H9 (cell line): ENCODE data around the gene CFAP45. TPM values are rescaled to one million over a fixed set of nuclear protein-coding genes. Genes with fewer than 3 reads are reported as not detected.

Experiments
- DNase-seq: peaks from one replicate; pipeline ENCODE4 v3.0.0-alpha.2; 2017
- H2AFZ ChIP-seq: one replicate; pipeline ENCODE4 v1.6.1; 2013; ENCODE audit warnings: mild to moderate bottlenecking, low read length, control low read depth, moderate library complexity
- H2AK5ac ChIP-seq: 2 replicates; pipeline ENCODE4 v1.6.1; 2013; ENCODE audit warnings: low read length, control low read depth, mixed read lengths; ENCODE audit not compliant: insufficient read length
- H2BK120ac ChIP-seq: one replicate; pipeline ENCODE4 v1.6.1; 2013; ENCODE audit warnings: low read depth, mild to moderate bottlenecking, low read length, control low read depth, inconsistent platforms; ENCODE audit not compliant: poor library complexity, severe bottlenecking
- H2BK12ac ChIP-seq: 2 replicates; pipeline ENCODE4 v1.6.1; 2013; ENCODE audit warnings: low read length, control low read depth, mixed read lengths, low read depth; ENCODE audit not compliant: insufficient read length
- H2BK15ac ChIP-seq: 2 replicates; pipeline ENCODE4 v1.6.1; 2013; ENCODE audit warnings: low read depth, low read length, control low read depth
- H2BK20ac ChIP-seq: one replicate; pipeline ENCODE4 v1.6.1; 2013; ENCODE audit warnings: low read depth, mild to moderate bottlenecking, low read length, control low read depth, inconsistent platforms; ENCODE audit not compliant: poor library complexity, severe bottlenecking
- H2BK5ac ChIP-seq: 2 replicates; pipeline ENCODE4 v1.6.1; 2013; ENCODE audit warnings: low read length, control low read depth, mixed read lengths; ENCODE audit not compliant: insufficient read length
- H3K14ac ChIP-seq: 2 replicates; pipeline ENCODE4 v1.6.1; 2013; ENCODE audit warnings: low read length, control low read depth; ENCODE audit not compliant: insufficient read depth
- H3K18ac ChIP-seq: 2 replicates; pipeline ENCODE4 v1.6.1; 2013; ENCODE audit warnings: low read depth, mild to moderate bottlenecking, mixed read lengths, low read length, control low read depth; ENCODE audit not compliant: insufficient read length
- H3K23ac ChIP-seq: 2 replicates; pipeline ENCODE4 v1.6.1; 2013; ENCODE audit warnings: low read length, control low read depth, mixed read lengths, low read depth; ENCODE audit not compliant: insufficient read length
- H3K23me2 ChIP-seq: 2 replicates; pipeline ENCODE4 v1.6.1; 2013; ENCODE audit warnings: low read depth, mild to moderate bottlenecking, mixed read lengths, low read length, control low read depth; ENCODE audit not compliant: insufficient read length, poor library complexity, severe bottlenecking
- H3K27ac ChIP-seq: 2 replicates; pipeline ENCODE4 v1.5.1; 2013; ENCODE audit warnings: low read length, control low read depth, mixed read lengths, low read depth; ENCODE audit not compliant: insufficient read length
- H3K27me3 ChIP-seq: 2 replicates; pipeline ENCODE4 v1.6.1; 2013; ENCODE audit warnings: low read length, control low read depth, inconsistent platforms; ENCODE audit not compliant: insufficient read depth
- H3K4ac ChIP-seq: 2 replicates; pipeline ENCODE4 v1.6.1; 2013; ENCODE audit warnings: low read depth, mild to moderate bottlenecking, control low read depth, inconsistent platforms, low read length, moderate library complexity
- H3K4me1 ChIP-seq: 2 replicates; pipeline ENCODE4 v1.6.1; 2013; ENCODE audit warnings: low read length, control low read depth, inconsistent platforms; ENCODE audit not compliant: insufficient read depth
- H3K4me2 ChIP-seq: 2 replicates; pipeline ENCODE4 v1.6.1; 2013; ENCODE audit warnings: low read length, control low read depth, mixed read lengths; ENCODE audit not compliant: insufficient read length, insufficient read depth
- H3K56ac ChIP-seq: 2 replicates; pipeline ENCODE4 v1.6.1; 2013; ENCODE audit warnings: low read depth, mild to moderate bottlenecking, mixed read lengths, low read length, control low read depth; ENCODE audit not compliant: insufficient read length
- H3K79me1 ChIP-seq: 2 replicates; pipeline ENCODE4 v1.6.1; 2013; ENCODE audit warnings: low read depth, mild to moderate bottlenecking, moderate library complexity, low read length, control low read depth, inconsistent platforms; ENCODE audit not compliant: insufficient read depth, poor library complexity, severe bottlenecking
- H3K79me2 ChIP-seq: 2 replicates; pipeline ENCODE4 v1.6.1; 2013; ENCODE audit warnings: low read length, control low read depth, inconsistent platforms; ENCODE audit not compliant: insufficient read depth
- H3K9ac ChIP-seq: 2 replicates; pipeline ENCODE4 v1.6.1; 2013; ENCODE audit warnings: low read length, control low read depth, mixed read lengths; ENCODE audit not compliant: insufficient read length; ENCODE audit errors: extremely low read depth
- H3K9me3 ChIP-seq: one replicate; pipeline ENCODE4 v1.6.1; 2013; ENCODE audit warnings: low read depth, low read length, inconsistent platforms; ENCODE audit not compliant: control insufficient read depth
- H3T11ph ChIP-seq: one replicate; pipeline ENCODE4 v1.6.1; 2013; ENCODE audit warnings: mild to moderate bottlenecking, low read length, control low read depth, inconsistent platforms
- H4K20me1 ChIP-seq: one replicate; pipeline ENCODE4 v1.6.1; 2013; ENCODE audit not compliant: control insufficient read depth, insufficient read length, insufficient read depth
- H4K5ac ChIP-seq: 2 replicates; pipeline ENCODE4 v1.6.1; 2013; ENCODE audit warnings: low read depth, mild to moderate bottlenecking, mixed read lengths, low read length, control low read depth; ENCODE audit not compliant: insufficient read length
- H4K8ac ChIP-seq: replicated peaks from 2 replicates; pipeline ENCODE4 v1.6.1; 2013; ENCODE audit warnings: low read length, control low read depth, mixed read lengths, low read depth; ENCODE audit not compliant: insufficient read length
- H4K91ac ChIP-seq: 2 replicates; pipeline ENCODE4 v1.6.1; 2013; ENCODE audit warnings: low read depth, mild to moderate bottlenecking, moderate library complexity, mixed read lengths, low read length, control low read depth; ENCODE audit not compliant: insufficient read length
- H3K27ac Mint-ChIP-seq, 3 experiments: 2 replicates in 2 of 3; 3 replicates in 1 of 3; pipeline ENCODE4 v1.8.0; 2020 to 2021; ENCODE audit warnings: mixed read lengths in 3 of 3, mild to moderate bottlenecking in 1 of 3, moderate library complexity in 1 of 3
- H3K27me3 Mint-ChIP-seq: 2 replicates; pipeline ENCODE4 v1.8.0; 2021; ENCODE audit warnings: low read depth, mild to moderate bottlenecking, moderate library complexity, mixed read lengths
- H3K36me3 Mint-ChIP-seq, 3 experiments: 2 replicates in 2 of 3; 3 replicates in 1 of 3; pipeline ENCODE4 v1.8.0; 2020 to 2021; ENCODE audit warnings: low read depth in 3 of 3, mixed read lengths in 3 of 3; ENCODE audit not compliant: insufficient read depth in 1 of 3
- H3K4me1 Mint-ChIP-seq, 2 experiments: 2 replicates each; pipeline ENCODE4 v1.8.0; 2020; ENCODE audit warnings: mixed read lengths in 2 of 2
- H3K4me3 Mint-ChIP-seq, 2 experiments: 2 replicates in 1 of 2; 3 replicates in 1 of 2; pipeline ENCODE4 v1.8.0; 2020 to 2021; ENCODE audit warnings: mild to moderate bottlenecking in 2 of 2, mixed read lengths in 2 of 2, moderate library complexity in 1 of 2
- H3K9me3 Mint-ChIP-seq, 2 experiments: 2 replicates in 1 of 2; 3 replicates in 1 of 2; pipeline ENCODE4 v1.8.0; 2020; ENCODE audit warnings: mild to moderate bottlenecking in 2 of 2, mixed read lengths in 2 of 2, moderate library complexity in 1 of 2
- WGBS: extraction: QIAGEN DNeasy Blood & Tissue Kit; methylation state at CpG from one replicate; pipeline ENCODE4 v1.1.7; 2013; ENCODE audit warnings: missing lambda C conversion rate, low lambda C conversion rate, mixed read lengths; ENCODE audit not compliant: insufficient read length; ENCODE audit errors: extremely low coverage; 5-methylcytosine and 5-hydroxymethylcytosine counted together
- total RNA-seq: library from RNA; stranded (reverse); gene quantifications from 2 replicates; pipeline ENCODE4 v1.2.1, GENCODE V29; 2021
- TF ChIP-seq, protein P1 (sequence below): fragments of 200-600 bp; sonication (generic); conservative IDR thresholded peaks from 3 replicates; pipeline ENCODE4 v1.8.0; 2021; ENCODE audit warnings: antibody characterized with exemption, mild to moderate bottlenecking

The CFAP45 gene
- total RNA-seq, 1 experiment from 2014 or later: 0.85 TPM

DNA sequence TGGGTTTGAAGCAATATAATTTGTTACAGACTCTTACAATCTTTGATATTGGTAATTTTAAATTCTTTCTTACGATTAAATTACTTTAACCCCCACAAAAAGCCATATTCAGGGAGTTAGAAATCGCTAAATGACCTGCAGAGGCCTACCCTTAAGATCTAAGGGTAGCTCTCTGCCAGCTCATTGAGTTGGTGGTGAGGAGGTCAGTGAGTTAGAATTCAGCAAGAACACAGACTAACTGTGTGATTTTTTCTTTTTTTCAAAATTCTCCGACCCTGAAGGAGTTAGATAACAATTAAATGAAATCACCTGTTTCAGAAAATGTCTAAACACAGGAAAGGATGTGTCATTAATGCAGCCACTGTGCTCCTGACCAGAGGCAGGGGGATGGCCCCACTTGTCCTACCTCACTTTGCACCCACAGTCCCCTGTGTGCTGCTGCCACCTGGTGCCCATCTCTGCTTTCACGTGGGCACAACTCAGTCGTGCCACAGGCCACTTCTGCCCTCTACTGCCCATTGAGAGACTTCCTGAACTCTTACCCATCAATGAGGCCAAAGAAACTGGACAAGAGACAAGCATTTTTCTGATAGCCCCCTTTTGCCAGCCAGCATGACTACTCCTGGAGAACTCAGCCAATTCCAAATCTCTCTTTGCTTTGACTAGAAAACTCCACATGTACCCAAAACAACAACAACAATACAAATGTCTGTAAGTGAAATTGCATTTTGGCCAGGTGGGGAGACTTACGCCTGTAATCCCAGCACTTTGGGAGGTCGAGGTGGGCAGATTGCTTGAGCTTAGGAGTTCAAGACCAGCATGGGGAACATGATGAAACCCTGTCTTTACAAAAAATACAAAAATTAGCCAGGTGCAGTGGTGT, 8.4 kb downstream of the CFAP45 start:
- Mint-ChIP-seq H3K4me1 (peaks cover 11% of the 10 kb centered on the region in 2 experiments), H3K4me3 (no peak overlapping the region), H3K36me3 (no peaks in the 10 kb centered on the region), H3K27me3 (peaks cover 4% of the 10 kb centered on the region; the same call in 1 of the 2 replicates), H3K27ac (no peak overlapping the region), H3K9me3 (no peaks in the 10 kb centered on the region)
- H2BK120ac ChIP-seq: no peak overlapping the region
- no peaks in the 10 kb centered on the region for H3K79me2 ChIP-seq
- no peak overlapping the region for H3K18ac ChIP-seq
- no peak overlapping the region for H4K91ac ChIP-seq
- no peaks in the 10 kb centered on the region for H3K27me3 ChIP-seq
- H3K4me1 ChIP-seq: no peaks in the 10 kb centered on the region
- H3K4me2 ChIP-seq: no peak overlapping the region
- H2AFZ ChIP-seq: no peak overlapping the region
- no peaks in the 10 kb centered on the region for H3K79me1 ChIP-seq
- H3K27ac ChIP-seq: no peak overlapping the region
- no peak overlapping the region for H4K5ac ChIP-seq
- H2BK20ac ChIP-seq: no peak overlapping the region
- no peak overlapping the region for H3K56ac ChIP-seq
- WGBS: no CpG with 5 or more reads among the region's 7 CpGs
- no peak overlapping the region for H2BK5ac ChIP-seq
- no peak overlapping the region for H3K4ac ChIP-seq
- no peaks in the 10 kb centered on the region for H3K9me3 ChIP-seq
- TF ChIP-seq, protein P1, sequence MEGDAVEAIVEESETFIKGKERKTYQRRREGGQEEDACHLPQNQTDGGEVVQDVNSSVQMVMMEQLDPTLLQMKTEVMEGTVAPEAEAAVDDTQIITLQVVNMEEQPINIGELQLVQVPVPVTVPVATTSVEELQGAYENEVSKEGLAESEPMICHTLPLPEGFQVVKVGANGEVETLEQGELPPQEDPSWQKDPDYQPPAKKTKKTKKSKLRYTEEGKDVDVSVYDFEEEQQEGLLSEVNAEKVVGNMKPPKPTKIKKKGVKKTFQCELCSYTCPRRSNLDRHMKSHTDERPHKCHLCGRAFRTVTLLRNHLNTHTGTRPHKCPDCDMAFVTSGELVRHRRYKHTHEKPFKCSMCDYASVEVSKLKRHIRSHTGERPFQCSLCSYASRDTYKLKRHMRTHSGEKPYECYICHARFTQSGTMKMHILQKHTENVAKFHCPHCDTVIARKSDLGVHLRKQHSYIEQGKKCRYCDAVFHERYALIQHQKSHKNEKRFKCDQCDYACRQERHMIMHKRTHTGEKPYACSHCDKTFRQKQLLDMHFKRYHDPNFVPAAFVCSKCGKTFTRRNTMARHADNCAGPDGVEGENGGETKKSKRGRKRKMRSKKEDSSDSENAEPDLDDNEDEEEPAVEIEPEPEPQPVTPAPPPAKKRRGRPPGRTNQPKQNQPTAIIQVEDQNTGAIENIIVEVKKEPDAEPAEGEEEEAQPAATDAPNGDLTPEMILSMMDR: peak; percentile 98
- DNase-seq: peak; percentile 87
- H3K14ac ChIP-seq: no peak overlapping the region
- no peaks in the 10 kb centered on the region for H4K20me1 ChIP-seq
- no peaks in the 10 kb centered on the region for H3K23me2 ChIP-seq
- H3K23ac ChIP-seq: no peak overlapping the region
- no peak overlapping the region for H3K9ac ChIP-seq
- H2BK12ac ChIP-seq: no peak overlapping the region
- H2BK15ac ChIP-seq: no peak overlapping the region
- no peak overlapping the region for H4K8ac ChIP-seq
- no peak overlapping the region for H3T11ph ChIP-seq
- H2AK5ac ChIP-seq: no peak overlapping the region
